GM12801 (cell line): ENCODE data around the gene PIGO.

Source experiments
- CTCF ChIP-seq: IDR thresholded peaks from one replicate; pipeline ENCODE4 v1.5.1; 2011; ENCODE audit warnings: control low read depth; ENCODE audit not compliant: insufficient read length; ENCODE audit errors: extremely low read depth

The PIGO gene

GRCh38 chr9:35116539-35116897 is 20.1 kb upstream of the PIGO start:
- no peak for TF ChIP-seq CTCF

DNA sequence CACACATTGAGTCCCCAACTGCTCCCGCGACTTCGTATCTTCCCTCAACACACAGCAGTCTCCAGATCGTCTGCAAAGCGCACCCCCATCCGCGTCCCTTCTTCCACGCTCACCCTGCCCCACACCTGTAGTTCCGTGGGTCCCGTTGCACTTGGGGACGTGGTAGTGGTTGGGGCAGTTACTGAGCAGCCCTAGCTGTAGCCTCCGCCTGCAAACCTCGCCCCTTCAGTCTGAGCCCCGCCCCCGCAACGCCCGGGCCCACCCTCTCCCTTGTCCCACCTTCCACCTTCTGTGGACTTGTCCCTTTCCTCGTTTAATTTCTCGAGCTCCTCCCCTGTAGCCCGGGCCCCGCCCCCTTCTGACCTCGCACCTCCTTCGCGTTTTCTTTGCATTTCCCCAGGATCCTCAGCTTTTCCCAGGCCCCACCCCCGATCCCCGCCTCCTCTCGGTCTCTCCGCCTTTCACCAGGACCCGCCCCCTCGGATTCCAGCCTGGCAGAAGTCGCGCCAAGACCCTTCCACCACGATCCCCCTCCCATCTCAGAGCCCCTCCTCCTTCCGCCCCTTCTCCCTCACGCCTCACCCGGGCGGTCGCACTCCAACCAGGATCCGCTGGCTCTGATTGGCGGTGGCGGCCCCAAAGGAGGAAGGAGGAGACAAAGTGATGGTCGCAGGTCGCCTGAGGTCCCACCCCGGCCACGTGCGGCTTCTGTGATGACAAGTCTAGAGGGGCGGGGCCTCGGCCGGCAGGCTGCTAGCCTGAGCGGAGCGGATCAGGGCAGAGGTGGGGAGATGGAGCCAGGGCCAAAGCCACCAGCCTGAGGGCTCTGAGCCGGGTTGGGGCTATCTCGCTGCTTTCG is 19.5 kb upstream of the PIGO start, which contains the start of gene ATOSB:
Gene ATOSB (minus strand): TSS at position 183 of the 859 bp plus-strand sequence. CDS start 7,588 bp downstream, outside the sequence.
- no peak for TF ChIP-seq CTCF

GRCh38 chr9:35114840-35115628 is 18.6 kb upstream of the PIGO start:
- no peak for TF ChIP-seq CTCF

DNA sequence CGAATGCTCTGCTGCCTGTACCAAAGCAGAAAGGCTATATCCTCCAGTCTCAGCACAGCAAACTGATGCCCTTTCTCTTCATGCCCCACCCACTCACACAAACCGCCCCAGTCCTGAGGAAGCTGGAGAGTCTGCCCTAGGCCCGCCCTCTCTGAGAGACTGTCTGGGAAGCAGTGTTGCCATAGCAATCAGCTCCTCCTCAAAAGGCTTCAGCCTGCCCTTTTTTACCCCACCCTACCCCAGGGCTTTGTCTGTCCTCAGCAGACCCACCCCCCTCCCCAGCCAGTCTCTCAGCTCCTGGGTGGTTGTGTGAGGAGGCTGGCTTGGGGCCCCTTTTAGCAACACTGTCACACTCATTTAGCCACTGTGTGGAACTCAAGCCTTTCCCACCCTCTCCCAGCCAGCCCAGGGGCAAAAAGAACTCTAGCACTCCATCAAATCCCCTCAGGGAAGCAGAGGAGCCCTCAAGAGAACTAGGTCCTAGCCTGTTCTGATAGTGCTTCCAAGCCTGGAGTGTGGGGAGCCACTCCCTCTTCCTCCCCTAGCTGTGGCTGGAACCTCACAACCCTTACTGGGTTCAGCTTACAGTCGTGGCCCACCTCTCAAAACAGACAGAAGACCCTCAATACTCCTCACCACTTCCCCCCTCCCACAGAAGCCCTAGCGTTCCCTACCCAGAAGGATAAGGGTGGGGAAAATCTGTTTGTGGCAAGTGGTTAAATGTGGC is 17.9 kb upstream of the PIGO start:
- no peak for TF ChIP-seq CTCF

DNA sequence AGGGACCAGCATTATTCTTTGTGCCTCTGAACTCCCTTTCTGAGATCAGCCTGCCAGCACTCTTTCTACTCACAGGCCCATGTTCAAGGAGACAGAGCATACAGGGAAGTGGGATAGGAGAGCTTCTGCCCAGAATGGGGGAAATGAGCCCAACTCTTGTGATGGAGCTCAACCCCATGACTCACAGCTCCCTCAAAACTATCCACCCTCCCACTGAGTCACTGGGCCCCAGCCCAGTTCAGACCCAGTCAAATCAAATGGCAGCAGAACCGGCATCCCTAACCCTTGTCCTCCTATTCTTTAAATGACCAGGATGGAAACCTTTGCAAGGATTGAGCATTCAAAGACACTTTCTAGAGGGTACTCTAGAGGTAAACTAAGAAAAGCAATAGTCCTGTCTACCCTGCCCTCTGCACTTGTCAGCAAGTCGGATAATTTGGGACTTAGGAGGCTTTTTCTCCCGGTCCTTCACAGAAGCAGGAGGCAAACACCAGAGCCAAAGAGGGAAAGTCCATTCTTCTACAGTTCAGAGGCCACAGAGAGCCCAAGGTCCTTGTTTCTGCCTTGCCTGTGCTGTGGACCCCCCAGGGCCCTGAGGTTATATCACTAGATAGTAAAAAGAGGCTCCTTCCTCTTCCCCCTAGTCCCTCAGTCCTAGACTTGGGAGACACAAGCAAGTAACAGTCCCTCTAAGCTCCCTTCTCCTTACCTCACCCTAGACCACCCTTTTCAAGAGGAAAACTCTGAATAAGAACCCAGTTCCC is 16.0 kb upstream of the PIGO start:
- TF ChIP-seq CTCF = no peak

GRCh38 chr9:35111001-35111933 is 14.9 kb upstream of the PIGO start:
- TF ChIP-seq CTCF = no peak
